NCI-H146 treated with DMSO at 0.1 percent for 48 hours (cell line): ENCODE measurements around the gene COL16A1.

ENCODE experiments used
- DNase-seq: peaks from one replicate; lab custom pipeline; 2025; ENCODE audit not compliant: unreplicated experiment; lab: John Stamatoyannopoulos, UW

The COL16A1 gene

DNA sequence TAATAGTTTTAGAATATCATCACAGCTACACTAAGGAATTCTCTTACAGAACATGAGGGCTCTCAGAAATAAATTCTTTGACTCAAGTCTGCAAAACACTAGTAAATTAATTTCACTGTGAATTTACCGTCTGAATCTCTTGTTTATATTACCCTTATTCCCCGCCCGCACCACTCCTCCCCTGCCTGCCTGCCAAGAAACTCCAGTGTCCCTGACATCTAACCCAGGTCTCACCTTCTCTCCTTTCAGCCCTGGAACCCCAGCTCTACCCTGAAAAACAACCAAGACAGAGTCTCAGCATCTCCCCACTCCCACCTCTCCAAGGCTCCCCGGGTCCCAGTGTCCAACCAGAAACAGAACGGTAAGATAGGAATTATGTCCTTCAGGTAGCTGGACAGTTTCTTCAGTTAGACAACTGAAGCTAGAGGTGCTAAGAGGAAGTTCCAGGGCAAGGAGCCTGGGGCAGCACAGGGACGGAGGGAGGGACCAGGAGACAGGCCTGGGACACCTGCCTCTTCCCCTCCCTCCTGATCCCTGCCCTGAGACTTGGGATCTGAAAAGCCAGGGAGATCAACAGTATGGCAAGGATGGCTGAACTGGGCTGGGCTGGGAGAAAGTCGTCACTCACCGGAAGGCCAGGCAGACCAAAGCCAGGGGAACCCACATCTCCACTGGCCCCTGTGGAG is 15.4 kb downstream of the COL16A1 start:
- no peak for DNase-seq

DNA sequence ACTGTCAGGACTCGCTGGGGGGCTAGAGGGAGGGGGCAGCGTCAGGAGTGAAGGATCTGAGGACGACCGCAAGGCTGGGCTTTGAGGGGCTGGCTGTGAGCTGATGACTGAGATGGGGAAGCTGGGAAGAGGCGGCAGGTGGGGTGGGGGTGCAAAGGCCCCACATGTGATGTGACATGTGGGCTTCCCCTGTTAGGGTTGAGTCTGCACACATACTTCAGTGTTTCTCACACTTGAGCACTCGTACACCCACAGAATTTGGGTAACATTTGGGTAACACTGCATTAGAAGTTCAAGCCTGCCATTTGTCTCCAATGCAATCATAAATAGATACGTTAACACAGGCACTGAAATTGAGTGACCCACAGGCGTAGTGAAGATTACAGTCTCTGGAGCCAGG is 16.2 kb downstream of the COL16A1 start:
- no peak for DNase-seq

DNA sequence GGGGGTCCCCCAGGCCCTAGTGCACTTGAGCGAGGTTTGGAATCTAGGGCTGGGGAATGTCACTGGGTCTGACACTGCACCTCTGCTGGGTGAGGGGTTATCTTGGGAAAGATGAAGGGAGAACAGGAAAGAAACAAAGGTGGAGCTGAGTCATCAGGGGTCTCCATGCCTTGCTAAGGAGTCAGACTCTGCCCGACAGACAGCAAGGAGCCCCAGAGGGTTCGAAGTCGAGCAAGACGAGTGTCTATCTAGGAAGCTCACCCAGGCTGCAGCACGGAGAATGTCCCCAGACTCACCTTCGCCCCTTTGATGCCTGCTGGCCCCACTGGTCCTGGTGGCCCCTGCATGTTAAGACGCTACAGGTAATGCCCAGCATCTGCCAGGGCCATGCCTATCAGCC is 18.0 kb downstream of the COL16A1 start:
- no peak for DNase-seq

DNA sequence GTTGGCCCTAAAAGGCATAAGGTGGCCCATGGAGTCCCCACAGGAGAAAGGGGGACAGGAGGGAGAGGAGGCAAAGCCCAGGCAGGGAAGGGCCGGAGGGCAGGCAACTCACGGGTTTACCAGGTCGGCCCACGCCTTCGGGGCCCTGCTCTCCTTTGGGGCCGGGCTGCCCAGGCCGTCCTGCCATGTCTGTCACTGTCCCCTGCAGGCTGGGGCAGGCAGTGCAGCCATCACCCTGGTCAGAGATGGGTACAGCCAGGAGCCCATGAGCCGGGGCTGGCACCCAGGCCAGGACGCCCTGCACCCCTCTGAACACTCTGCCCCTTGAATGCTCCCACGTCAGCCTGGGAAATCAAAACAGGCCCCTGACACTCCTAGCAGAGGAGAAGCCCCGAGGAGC is 19.8 kb downstream of the COL16A1 start:
- no peak for DNase-seq

DNA sequence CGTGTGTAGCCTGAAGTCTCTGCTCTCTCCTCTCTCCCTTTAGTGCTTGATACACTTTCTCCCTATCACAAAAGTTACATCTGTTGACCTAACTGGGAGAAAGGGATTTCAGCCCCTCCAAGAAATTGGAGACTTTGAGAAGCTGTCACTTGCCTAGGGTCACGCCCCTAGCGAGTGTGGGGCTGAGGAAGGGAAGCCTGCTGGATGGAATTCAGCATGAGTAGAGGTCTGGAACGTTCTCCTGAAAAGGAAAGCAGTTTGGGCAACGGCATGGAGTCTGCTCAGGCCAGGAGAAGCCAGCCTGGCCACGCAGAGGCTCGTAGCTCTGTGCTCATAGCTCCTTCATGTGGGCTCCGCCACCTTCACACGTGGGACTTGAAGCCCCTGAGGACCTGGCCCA is 22.4 kb downstream of the COL16A1 start:
- DNase-seq = no peak

DNA sequence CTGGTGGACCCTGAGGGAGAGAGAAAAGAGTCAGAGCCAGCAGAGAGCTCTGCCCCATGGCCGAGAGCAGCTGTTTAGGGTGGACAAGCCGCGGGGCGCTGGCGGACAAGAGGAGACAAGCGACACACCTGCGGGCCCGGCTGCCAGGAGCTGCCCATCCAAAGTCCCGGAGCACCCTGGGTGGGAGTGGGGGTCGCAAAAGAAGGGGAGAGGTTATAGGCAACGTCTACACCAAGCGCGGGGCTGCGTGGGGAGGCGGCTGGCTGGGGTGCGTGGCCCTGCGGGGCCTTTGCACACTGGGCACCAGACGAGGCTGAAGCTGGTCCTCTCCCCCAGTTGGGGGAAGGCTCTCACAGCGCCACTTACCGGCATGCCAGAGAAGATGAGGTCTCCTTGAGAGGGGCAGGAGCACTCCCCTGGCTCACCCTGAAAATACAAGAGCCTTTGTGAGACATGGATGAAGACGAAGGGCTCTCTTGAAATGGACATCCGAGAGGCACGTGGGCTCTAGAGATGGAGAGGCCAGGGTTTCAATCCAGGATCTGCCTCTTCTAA is 24.1 kb downstream of the COL16A1 start:
- DNase-seq = no peak

DNA sequence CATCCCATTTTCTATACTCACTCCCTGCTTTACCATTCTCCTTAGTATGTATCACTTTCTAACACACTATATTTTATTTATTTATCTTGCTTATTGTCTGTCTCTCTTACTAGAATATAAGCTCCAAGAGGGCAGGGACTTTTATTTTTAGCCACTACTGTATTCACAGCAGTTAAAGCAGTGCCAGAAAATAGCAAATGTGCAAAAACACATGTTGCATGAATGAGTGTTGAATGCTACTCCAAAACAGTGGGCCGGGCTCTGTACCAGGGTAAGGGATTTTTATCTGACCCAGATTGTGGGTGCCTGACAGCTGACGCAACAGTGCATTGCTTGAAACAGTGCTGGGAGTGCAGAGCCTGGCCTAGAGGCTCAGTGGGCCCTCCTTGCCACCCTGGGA is 24.7 kb downstream of the COL16A1 start:
- DNase-seq = no peak

DNA sequence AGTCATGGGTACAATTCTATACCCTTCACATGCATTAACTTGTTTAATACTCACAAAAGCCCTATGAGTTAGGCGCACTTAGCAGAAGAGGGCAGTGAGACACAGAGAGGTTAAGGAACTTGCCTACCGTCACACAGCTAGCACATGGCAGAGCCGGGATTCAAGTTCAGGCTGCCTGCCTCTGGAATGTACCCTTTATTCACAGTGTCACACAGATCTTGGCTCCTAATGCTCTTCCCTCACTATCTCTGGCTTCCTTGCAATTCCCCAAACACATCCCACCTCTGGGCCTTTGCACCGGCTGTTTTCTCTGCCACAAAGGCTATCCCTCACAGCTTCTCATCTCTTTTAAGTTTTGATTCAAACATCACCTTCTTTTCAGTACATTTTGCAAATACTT is 25.1 kb downstream of the COL16A1 start:
- no peak for DNase-seq

DNA sequence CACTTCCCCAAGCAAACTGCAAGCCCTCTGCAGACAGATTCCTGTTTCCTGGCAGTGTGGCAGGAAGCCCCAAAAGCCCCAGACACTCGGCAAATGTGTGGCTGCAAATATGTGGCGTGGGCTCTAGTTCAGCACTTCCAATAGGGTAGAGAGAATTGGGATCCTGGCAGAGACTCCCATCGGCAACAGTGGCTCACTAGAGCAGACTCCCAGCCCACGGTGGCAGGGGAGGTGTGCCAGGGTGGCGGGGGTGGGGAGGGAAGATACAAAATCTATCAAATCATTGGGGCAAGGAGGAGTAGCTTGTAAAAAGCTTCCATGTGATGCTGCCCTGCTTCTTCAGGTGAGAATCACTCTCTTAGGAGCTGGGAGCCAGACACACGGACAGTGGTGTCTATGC is 25.9 kb downstream of the COL16A1 start:
- no peak for DNase-seq

DNA sequence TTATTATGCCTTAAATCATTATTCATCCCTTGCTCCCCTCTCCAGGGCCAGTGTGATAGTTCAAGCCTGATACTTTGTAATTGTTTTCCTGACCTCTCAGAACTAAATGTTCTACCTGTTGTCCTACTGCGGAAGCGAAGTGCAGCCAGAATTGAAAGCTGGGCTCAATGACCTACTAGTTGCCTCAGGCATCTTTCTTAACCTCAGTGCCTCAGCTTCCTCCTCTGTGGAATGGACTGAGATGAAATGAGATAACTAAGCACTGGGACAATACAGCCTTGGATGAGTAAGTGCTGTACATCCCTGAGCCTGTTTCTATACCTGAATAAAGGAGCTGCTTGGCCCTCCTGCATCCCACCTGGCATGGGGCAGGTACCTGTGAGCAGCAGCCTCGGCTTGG is 26.4 kb downstream of the COL16A1 start:
- no peak for DNase-seq

DNA sequence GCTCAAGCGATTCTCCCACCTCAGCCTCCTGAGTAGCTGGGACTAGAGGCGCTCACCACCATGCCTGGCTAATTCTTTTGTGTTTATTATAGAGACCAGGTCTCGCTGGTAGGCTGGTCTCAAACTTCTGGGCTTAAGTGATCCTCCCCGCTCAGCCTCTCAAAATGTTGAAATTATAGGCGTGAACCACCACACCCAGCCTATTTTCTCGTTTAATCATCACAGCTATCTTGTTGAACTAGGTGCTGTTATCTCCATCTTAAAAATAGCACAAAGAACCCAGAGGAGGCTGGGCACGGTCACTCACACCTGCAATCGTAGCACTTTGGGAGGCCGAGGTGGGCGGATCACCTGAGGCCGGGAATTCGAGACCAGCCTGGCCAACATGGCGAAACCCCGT is 28.1 kb downstream of the COL16A1 start:
- DNase-seq = no peak

DNA sequence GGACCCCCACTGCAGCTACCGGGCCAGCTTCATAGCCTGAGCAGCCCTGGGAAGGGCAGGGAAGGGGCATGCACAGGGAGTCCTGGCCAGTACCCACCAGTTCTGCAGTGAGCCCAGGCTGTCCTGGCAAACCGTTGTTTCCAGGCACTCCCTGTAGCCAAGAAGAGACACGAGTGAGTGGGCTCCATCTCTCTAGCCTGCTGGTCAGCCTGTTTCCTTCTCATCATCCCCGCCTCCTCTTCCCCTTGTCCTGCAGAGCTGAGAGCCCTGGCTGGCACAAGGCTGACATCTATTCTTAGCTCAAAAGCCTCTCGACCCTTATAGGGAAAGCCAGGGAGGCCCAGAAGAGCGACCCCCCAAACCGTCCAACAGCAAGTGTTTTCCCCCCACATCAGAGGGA is 28.7 kb downstream of the COL16A1 start:
- no peak for DNase-seq

DNA sequence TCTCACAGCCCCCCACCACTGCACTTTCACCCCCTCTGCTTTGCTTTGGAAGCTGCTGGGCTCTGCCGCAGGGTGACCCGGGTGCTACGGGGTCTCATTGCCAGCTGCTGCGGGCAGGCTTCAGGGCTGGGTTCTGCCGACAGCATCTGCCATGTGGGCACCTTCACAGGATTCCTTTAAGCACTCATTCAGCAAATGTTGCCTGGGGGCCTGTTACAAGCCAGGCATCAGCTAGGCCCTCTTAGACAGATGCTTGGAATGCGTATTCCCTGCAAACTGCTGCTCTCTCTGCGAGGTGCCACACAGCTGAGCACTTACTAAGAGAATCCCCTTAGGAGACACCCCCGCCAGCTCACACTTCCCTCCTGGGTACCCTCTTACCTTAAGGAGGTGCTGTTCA is 29.2 kb downstream of the COL16A1 start:
- no peak for DNase-seq

DNA sequence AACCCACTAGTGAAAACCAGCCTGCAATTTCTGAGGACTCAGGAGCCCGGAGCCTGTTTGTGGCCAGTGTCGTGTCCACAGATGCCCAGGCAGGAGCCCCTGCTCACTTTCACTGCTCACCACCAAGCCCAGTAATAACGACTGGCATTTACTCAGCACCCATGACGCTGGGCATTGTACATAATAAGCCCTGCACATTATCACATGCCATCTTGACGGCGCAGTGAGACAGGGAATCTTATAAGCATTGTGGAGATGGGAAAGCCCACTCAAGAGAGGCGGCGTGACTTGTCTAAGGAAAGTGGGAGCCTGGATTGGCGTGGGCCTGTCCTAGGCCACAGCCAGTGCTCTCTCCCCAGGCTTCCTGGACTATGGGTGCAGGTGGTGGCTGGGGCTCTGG is 30.4 kb downstream of the COL16A1 start:
- no peak for DNase-seq

DNA sequence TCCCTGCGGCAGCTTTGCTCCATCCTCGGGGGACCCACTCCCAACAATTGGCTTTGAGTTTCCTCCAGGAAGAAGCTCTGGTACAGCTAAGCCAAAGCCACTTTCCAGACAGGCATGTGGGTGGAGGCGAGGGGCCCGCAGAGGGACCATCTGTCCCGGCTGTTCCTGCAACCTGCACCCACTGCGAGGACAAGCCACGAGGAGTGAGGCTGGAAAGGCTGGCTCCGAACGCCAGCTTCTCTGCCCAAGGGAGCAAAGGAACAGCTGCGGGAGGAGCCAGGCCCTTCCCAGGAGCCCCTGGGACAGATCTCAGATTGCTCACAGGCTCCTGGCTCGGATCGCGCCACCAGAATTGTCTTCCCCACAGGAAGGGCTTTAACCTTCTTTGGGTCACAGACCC is 30.8 kb downstream of the COL16A1 start:
- no peak for DNase-seq

DNA sequence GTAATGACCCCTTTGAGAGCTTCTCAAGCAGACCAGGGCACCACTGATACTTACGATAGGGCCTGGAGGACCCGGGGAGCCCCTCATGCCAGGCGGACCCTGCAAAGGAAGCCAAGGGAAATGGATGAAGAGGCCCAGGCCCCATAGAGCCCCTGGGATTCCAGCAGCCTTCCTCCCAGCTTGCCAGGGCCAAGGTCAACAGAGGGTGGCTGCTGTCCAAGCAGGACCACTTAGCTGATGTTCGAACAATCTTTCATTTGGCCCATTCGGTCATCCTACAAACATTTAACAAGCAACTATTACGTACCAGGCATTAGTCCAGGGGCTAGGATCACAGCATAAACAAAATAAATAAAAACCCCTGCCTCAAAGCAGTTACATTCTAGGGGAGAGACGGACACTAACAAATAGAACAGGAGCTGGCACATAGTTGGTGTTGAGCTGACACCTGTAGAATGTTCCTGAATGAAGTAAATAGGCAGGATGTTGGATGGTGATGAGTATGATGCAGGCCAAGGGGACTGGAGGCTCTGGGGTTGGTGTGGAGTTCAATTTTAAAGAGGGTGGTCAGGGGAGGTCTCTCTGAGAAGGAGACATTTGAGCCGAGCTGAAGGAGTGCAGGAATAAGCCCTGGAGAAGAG is 32.1 kb downstream of the COL16A1 start:
- no peak for DNase-seq

DNA sequence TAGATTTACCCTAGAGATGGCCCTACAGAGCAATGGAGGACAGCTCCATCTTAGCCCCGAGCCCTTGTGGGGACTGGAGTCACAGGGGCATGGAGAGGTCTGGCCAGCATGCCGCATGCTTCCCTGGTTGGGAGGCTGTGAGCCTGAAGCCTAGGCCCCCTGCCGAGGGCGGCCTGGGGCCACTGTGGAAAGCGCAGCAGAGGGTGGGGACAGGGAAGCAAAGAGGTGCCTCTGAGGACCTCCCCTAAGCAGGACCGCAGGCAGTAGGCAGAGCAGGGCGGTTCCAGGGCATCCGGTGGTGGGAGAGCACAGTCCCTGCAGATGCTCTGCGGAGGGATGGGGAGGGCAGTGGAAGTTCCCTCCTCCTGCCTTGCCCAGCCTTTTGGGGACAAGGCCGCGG is 32.7 kb downstream of the COL16A1 start:
- no peak for DNase-seq

DNA sequence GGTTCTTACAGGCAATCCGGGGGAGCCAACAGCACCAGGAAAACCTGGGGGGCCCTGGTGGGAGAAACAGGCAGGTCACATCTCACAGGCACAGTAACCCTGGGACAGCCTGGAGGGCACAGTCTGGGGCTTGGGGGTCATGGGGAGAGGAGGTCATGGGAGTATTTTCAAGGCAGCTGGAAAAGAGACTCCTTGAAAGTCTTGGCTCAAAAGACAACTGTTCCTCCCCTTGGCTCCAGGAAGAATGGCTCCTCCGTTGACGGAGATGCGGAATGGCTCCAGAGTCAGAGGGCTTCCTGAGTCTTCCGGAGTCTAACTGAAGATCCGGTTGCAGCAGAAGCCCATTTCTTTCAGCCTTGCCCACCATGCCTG is 33.2 kb downstream of the COL16A1 start:
- no peak for DNase-seq

DNA sequence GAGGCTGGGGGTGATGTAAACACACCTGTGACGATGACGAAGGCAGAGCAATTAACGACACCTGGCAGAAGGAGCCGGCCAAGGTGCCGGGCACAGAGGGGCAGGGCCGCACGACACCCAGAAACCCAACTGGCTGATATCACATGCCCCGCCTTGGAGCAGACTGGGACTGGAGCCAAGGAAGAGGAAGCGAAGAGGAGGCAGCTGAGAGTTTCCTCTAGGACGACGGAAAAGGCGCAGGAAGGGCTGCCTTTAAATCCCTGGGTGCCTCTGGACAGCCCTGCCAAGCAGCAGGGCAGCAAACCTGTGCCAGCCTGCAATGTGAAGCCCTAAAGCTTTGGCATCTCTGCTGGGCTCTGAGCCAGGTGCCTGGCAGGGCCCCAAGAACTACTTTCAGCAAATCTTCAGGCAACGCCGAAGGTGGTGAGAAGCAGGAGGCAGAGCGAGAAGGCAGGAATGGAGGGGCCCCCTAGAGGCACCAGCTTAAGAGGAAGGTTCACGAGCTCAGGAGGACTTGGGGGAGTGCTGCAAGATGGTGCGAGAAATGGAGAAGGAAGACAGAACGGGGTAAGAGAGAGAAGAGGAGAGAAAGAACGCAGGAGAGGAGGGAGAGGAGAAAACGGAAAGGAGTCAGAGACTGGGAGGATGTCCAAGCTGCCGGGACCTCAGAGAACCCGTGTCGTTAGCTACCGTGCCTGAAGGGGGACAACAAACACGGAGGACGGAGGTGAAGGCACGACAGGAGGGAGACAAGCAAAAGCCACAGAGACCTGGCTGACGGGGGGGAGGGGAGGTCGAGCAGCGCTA is 33.8 kb downstream of the COL16A1 start:
- DNase-seq = peak; percentile 55

DNA sequence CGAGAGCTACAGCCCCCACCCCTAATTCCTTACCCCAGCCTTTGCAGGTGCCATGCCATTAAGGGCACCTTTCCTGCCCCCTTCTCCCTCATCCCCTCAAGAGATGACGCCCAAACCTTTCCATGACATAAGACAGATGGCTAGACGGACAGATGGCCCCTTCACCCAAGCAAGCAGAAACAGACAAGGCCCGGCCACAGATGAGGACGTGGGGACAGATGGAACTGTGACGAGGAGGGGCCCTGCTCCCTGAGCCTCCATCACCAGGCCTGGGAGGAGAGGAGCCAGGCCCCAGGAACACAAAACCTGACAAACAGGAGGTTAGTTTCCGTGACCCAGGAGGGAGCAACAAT is 34.4 kb downstream of the COL16A1 start:
- DNase-seq = no peak

DNA sequence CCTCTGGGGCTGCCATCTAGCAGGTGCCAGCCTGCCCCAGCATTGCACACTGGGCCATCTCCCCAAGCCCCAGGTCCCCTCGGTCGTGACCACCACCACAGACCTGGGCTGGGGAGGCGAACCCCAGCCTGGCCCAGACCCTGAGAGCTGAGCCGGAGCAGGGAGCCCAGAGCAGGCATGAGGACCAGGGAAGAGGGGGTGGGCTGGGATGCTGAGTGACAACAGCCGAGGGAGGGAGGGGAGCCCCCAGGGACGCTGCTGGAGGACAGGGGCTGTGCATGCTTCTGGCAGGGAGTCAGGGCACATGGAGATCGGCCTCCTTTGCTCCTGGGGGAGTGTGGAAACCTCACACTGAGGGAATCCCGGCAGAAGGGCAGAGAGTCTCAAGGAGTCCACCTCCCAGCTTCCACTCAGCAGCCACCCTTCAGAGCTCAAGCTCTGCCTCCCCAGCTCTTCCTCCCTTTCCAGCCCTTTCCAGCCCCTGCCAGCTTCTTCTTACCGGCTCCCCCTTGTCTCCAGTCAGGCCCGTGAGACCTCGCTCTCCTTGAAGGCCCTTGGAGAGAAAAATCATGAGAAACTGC is 35.4 kb downstream of the COL16A1 start:
- no peak for DNase-seq
